ENCODE data around the gene FBXO21.
"Not testable (repeated sequence)": the region's sequence is repeated elsewhere in the genome, so short reads cannot be mapped to it uniquely, and the experiment has no call there.

FBXO21 gene

DNA sequence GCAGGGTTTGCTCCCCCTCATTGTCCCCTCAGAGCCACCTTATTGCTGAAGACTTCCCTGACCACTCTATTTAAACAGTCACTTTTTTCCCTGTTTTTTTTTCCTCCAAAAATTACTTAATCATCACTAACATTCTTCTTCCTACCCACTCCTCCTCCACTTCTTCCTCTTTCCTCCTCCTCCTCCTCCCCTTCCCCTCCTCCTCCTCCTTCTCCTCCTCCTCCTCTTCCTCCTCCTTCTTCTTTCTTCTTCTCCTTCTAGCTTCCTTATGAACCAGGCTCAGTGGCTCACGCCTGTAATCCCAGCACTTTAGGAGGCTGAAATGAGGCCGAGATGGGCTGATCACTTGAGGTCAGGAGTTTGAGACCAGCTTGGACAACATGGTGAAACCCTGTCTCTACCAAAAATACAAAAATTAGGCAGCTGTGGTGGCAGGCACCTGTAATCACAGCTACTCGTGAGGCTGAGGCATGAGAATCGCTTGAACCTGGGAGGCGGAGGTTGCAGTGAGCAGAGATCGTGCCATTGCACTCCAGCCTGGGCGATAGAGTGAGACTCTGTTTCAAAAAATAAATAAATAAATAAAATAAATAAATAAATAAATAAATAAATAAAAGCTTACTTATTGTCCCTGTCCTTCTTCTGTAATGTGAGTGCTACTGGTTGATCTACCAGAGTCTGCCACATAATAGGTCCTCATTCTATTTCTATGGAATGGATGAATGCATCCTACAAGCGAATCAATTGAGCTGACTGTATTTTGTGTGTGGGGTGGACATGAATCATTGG lies 9.9 kb upstream of the FBXO21 start:
- not testable (repeated sequence) for DNase-seq

DNA sequence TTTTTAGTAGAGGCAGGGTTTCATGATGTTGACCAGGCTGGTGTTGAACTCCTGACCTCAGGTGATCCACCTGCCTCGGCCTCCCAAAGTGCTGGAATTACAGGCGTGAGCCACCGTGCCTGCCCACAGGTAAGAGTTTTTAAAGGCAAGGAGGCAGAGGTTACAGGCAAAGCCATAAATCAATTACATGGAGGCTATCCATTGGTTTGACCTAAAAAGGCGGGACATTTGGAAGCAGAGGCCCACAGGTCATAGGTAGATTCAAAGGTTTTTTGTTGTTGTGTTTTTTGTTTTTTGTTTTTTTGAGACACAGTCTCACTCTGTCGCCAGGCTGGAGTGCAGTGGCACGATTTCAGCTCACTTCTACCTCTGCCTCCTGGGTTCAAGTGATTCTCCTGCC lies 6.1 kb upstream of the FBXO21 start:
- not testable (repeated sequence) for DNase-seq

DNA sequence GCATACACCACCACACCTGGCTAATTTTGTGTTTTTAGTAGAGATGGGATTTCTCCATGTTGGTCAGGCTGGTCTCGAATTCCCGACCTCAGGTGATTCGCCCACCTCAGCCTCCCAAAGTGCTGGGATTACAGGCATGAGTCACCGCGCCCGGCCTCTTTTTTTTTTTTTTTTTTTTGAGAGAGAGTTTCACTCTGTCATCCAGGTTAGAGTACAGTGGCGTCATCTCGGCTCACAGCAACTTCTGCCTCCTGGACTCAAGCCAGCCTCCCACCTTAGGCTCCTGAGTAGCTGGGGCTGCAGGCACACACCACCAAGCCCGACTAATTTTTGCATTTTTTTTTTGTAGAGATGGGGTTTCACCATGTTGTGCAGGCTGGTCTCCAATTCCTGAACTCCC lies 4.8 kb upstream of the FBXO21 start:
- not testable (repeated sequence) for DNase-seq

DNA sequence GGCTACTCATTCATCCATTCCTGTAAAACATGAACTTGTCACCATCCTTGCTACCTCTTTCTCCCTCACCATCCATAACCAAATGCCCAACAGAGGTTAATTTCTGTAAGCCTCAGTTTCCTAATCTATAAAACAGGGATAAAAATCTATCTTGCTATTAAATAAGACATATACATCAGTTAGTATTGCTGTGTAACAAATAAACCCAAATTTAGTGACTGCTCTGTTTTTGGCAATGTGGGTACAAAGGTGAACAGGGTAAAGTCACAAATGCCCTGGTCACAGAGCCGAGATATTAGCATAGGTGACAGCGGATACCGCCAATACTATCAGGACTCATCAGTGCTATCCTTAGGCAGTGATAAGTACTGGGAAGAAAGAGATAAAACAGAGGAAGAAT lies 3.6 kb upstream of the FBXO21 start:
- DNase-seq = no peak

DNA sequence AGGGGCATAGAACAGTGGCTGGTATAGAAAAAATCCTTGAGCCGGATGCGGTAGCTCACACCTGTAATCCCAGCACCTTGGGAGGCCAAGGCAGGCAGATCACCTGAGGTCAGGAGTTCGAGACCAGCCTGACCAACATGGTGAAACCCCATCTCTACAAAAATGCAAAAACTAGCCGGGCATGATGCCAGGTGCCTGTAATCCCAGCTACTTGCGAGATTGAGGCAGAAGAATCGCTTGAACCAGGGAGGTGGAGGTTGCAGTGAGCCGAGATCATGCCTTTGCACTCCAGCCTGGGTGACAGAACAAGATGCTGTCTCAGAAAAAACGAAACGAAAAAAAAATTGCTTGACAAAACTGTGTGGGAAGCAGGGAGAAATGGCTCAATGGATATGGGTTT lies 2.3 kb upstream of the FBXO21 start:
- DNase-seq = not testable (repeated sequence)

GRCh38 chr12:117192057-117192456 lies 1.8 kb upstream of the FBXO21 start:
- DNase-seq = no peak

DNA sequence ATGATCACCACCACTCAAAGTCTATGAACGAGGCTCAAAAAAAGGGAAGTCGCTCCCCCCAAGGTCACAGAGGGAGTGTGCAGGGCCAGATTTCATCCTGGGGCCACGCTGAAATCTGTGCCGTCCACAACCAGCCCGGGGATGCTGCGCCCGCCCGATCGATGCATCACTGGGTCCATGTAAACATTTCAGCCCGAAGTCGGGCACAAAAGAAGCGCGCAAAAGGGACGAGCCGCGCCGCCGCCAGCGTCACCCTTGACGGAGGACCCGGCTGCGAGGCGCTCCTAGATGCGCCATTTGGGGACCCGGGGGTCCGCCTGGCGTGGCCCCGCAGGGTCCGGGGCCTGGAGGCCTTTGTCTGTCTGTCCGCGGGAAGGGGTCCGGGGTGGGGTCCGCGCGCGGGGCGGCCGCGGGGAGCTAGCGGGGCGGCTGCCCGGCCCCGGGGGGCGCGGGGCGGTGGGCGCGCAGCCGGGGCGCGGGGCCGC lies 503 bp downstream of the FBXO21 start:
- DNase-seq = no peak

DNA sequence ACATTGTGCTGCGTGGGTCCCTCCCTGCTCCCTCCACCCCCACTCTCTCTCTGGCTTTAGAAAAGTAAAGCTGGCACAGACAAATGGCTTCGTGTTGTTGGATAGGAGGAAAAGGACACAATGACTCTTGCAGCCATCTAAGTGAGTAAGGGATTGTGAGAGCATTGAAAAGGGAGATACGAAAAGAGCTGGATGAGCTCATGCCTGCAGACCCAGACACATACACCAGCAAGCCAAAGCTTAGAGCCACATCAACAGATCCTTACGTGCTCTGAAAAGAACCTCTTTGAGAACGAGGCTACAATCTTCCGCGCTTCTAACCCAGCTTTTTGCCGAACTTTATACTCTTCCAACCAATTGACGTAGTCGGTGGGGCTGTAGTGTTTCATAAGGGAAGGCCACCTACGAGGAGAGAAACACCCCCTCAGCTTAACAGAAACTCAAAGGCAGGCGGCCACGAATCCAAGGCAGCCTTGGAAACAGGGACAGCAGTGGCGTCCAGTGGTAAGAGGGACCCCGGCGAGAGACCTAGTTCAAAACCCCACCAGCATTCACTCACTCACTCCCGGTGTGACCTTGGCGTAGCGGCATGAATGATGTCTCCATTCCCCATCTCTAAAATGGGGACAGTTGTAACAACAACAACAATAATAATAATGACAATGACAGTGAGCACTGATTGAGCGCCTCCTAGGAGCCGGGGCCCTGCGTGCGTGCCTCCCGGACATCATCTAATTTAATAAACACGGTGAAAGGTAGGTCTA lies 1.1 kb downstream of the FBXO21 start:
- DNase-seq = no peak

DNA sequence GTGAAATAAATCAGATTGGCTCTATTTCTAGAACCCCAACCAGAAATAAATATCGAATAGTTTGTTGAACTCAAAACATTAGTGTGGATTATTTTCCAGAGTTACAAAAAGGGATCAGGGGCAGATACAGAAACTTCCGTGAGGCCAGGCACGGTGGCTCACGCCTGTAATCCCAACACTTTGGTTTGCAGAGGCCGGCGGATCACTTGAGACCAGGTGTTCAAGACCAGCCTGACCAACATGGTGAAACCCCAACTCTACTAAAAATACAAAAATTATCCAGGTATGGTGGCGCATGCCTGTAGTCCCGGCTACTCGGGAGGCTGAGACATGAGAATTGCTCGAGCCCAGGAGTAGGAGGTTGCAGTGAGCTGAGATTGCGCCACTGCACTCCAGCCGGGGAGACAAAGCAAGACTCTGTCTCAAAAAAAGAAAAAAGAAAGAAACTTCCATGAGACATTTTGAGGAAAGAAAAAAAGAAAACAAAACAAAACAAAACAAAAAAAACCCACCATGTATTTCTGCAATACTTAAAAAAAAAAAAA lies 2.1 kb downstream of the FBXO21 start:
- DNase-seq = no peak

- DNase-seq = no peak
Measured at GRCh38 chr12:117187421-117187820, 2.8 kb downstream of the FBXO21 start.

- DNase-seq = no peak
Measured at GRCh38 chr12:117182866-117183265, 7.4 kb downstream of the FBXO21 start.

DNA sequence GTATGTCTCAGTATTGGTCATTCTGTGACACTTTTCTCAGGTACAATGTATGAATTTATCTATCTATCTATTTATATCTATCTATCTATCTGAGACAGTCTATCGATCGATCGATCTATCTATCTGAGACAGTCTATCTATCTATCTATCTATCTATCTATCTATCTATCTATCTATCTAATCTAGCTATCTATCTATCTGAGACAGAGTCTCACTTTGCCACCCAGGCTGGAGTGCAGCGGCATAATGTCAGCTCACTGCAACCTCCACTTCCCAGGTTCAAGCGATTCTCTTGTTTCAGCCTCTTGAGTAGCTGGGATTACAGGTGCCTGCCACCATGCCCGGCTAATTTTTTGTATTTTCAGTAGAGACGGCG lies 8.8 kb downstream of the FBXO21 start:
- not testable (repeated sequence) for DNase-seq

- no peak for DNase-seq
Measured at GRCh38 chr12:117180758-117181467, 9.4 kb downstream of the FBXO21 start.

DNA sequence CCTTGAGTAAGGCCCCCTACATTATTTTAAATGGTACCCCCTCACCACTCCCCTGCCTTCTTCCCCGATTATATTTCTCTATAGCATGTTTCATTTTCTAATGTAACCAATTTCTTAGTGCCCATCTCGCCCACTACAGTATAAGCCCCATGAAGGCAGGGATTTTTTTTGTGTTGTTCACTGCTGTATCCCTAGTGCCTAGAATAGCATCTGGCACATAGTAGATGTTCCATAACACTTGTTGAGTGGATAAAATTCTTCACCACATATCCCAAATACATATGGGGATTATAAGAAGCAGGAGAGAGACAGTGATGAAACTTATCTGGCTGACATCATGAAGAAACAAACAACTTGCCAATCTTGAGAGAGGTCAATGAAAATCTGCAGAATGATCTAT lies 11.5 kb downstream of the FBXO21 start:
- no peak for DNase-seq

GRCh38 chr12:117178301-117178700 lies 12.0 kb downstream of the FBXO21 start:
- DNase-seq = no peak

- no peak for DNase-seq
Measured at GRCh38 chr12:117172168-117172567, 18.1 kb downstream of the FBXO21 start.

DNA sequence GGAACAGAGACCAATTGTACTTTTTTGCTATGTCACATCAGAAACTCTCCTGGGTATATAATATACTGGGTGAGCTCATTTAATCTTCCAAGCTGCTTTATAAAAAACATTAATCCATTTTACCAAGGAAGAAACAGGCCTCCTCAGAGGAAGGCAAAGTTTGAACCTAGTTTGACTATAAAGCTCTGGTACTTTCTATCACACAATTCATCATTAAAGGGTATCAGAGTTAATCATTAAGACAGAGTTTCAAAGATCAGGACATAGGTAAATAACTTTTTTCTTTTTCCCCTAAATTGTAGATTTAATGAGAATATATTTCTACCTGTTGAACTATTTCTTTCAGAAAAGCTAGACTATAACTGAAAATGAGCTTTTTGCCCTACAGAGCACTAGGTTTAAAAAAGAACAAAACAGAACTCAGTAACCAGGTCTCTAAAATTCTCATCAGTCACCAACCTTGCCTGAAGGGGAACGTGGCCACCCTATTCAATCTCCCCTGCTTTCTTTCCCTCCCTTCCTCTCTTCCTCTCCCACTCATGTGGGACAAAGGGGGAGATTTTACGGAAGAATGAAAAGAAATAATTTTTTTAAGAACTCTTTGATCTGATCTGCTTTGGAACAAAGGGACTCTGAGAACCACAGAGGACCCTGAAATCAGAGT lies 18.6 kb downstream of the FBXO21 start:
- no peak for DNase-seq

DNA sequence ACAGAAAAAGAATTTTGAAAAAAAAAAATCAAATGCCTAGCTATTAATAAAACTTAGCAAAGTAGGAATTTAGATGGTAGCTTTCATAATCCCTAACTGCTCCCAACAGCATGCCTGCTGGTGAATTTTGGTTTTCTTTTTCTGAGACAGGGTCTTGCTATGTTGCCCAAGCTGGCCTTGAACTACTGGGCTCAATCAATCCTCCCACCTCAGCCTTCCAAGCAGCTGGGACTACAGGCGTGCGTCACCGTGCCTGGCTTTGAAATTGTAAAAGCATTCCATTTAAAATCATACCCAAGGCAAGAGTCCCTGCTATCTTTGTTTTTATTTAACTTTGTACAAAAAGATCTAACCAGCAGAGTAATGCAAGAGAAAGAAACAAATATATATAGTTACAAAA lies 20.7 kb downstream of the FBXO21 start:
- no peak for DNase-seq

DNA sequence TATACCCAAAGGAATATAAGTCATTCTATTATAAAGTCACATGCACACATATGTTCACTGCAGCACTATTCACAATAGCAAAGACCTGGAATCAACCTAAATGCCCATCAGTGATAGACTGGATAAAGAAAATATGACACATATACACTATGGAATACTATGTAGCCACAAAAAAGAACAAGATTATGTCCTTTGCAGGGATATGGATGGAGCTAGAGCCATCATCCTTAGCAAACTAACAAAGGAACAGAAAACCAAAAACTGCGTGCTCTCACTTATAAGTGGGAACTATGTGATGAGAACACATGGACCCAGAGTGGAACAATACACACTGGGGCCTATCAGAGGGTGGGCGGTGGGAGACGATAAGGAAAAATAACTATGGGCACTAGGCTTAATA lies 21.3 kb downstream of the FBXO21 start:
- no peak for DNase-seq

DNA sequence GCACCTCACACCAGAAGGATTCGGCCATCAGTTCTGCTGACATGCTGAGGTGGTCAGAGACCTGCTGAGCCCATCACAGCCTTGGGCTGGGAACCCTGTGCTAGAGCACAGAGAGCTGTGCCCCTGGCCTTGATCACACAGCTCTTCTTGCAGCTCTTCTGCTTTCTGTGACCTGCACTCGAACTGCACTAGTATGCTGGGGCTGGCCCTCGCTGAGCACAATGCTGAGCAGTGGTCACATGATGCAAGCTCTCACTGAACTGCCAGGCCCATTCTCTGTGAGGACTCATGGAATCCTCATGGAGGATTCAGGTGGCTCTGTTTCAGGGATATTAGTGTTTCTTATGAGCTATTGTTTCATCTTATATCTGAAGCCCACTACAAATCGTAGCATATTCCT lies 22.5 kb downstream of the FBXO21 start:
- DNase-seq = no peak

DNA sequence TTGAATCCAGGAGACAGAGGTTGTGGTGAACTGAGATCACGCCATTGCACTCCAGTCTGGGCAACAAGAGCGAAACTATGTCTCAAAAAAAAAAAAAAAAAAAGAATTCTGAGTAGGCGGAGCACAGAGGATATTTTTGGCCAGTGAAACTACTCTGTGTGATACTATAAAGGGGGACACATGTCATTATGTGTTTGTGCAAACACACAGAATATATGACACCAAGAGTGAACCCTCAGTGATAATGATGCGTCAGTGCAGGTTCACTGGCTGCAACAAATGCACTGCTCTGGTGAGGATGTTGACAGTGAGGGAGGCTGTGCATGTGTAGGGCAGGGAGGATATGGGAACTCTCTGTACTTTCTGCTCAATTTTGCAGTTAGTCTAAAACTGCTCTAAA lies 24.2 kb downstream of the FBXO21 start:
- DNase-seq = no peak

DNA sequence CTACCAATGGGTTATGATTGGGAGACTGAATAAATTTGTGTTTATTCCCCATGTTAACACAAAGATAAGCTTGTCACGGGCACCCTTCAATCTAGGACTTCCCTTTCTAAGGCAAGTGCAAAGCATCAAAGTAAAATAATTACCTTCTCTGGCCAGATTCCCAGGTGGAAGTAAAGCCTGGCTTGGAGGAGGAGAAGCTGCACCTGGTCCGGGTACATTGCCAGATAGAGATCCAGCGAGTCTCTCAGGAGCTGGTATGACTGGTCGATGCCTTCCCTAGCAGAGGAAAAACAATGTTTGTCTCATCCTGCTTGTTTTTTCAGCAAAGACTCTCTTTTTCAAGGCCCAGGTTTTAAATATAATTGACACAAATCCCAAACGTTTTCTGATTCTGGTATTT lies 24.9 kb downstream of the FBXO21 start:
- DNase-seq = no peak

GRCh38 chr12:117162633-117163032 lies 27.6 kb downstream of the FBXO21 start:
- no peak for DNase-seq

Data from NCI-H1694 treated with DMSO at 0.1 percent for 48 hours (cell line).